Hematopoietic multipotent progenitor cell treated with erythropoietin and hydrocortisone succinate and interleukin-3 and kit ligand, for 15 days (in vitro differentiated cells): ENCODE measurements around the gene S100A13.
"Not testable (repeated sequence)": the region's sequence is repeated elsewhere in the genome, so short reads cannot be mapped to it uniquely, and the experiment has no call there.

Source experiments
- DNase-seq: peaks from one replicate; pipeline ENCODE4 v3.0.0-alpha.2; 2015; ENCODE audit warnings: low spot score

The S100A13 gene

DNA sequence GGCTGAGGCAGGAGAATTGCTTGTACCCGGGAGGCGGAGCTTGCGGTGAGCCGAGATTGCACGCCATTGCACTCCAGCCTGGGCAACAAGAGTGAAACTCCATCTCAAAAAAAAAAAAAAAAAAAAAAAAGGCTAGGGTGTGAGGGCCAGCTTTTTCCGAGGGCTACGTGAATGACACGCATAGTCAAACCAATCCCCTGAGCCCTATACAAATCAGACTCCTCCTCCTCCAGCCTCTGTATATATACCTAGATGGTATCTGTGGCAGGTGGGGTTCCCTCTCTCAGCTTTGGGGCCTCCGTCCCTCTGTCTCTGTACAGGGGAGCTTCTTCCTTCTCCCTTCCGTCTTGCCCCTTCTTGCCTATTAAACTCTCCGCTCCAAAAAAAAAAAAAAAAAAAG, 21.1 kb downstream of the S100A13 start:
- no peak for DNase-seq

- DNase-seq = no peak
Observed at GRCh38 chr1:153602749-153603148, 24.6 kb downstream of the S100A13 start.

DNA sequence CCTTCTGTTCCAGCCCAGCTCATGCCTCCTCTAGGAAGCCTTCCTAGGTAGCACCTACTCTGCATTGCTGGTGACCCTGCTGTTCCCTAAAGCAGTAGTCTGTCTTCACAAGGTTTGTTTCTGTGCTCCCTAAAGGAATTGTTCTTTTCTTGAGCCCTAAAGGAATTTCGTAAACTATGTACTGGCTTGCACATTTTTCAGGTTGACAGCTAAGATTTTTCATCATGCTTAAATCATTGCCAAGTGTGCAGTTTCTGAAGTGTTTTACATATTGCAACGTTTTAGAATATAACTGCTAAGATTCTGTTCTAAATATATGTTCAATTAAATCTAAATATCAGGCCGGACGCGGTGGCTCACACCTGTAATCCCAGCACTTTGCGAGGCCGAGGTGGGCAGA, 27.5 kb downstream of the S100A13 start:
- DNase-seq = no peak

GRCh38 chr1:153598309-153599172, 28.8 kb downstream of the S100A13 start:
- no peak for DNase-seq

DNA sequence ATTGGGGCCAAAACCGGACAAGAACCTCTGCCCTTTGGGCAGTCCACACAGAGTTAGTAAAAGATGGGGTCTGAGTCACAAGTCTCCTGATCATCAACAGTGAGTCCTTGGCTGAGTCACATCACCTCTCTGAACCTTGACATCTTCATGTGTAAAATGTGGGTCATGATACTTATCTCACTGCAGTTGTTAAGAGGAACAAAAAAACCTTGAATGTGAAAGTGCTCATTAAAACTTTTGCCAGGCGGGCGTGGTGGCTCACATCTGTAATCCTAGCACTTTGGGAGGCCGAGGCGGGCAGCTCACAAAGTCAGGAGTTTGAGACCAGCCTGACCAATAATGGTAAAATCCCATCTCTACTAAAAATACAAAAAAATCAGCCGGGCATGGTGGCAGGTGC, 30.1 kb downstream of the S100A13 start:
- no peak for DNase-seq

DNA sequence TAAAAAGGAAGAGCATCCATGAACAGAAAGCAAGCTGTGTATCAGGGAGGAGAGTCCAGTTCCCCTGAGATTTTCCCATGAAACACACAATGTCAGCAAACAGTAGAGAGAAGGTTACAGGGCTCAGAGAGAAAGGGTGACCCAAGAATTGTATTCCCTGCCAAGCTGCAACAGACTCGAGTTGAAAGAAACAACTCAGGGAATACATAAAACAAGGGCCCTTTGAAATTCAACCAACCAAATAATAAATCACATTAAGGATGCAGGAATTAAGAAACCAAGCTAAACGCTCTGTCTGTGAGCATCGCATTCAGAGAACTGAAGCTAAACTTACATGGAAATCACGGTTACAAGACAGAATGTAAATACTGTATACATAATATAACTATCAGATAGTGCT, 34.6 kb downstream of the S100A13 start:
- no peak for DNase-seq

DNA sequence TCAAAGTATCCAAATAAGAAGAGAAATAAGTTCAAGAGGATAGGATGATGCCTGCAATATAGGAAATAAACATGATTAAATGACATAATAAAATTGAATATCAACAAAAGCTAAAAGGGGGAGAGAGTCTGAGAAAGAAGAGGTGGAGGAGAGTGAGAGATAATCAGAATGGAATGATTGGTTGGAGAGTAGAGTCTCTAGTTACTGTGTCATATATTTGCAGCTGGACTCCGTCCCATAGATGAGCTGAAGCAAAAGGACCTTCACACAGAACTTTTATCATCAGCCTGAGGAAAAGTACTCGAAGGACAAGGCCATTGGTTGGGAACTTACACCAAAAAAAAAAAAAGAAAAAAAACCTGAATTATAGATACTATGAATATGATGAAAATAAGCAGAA, 38.8 kb downstream of the S100A13 start:
- DNase-seq = no peak

- DNase-seq = not testable (repeated sequence)
Observed at GRCh38 chr1:153588033-153588432, 39.3 kb downstream of the S100A13 start.

GRCh38 chr1:153587314-153587713, 40.0 kb downstream of the S100A13 start:
- no peak for DNase-seq

GRCh38 chr1:153586347-153586746, 41.0 kb downstream of the S100A13 start:
- no peak for DNase-seq

DNA sequence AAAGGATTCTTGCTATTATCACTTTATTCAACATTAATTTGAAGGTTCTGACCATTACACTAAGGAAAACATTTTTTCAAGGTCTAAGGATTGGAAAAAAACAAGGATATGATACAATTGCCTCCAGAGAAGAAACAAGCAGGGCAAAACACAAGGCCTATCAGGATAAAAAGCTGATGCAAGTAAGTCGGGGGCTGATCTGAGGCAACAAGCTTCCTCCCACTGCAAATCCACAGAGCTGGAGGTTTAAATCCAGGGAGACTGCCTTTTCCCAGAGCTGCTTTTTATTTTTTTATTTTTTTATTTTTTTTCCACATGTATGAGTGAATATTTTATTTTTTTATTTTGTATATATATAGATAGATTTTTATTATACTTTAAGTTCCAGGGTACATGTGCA, 42.3 kb downstream of the S100A13 start:
- DNase-seq = no peak

DNA sequence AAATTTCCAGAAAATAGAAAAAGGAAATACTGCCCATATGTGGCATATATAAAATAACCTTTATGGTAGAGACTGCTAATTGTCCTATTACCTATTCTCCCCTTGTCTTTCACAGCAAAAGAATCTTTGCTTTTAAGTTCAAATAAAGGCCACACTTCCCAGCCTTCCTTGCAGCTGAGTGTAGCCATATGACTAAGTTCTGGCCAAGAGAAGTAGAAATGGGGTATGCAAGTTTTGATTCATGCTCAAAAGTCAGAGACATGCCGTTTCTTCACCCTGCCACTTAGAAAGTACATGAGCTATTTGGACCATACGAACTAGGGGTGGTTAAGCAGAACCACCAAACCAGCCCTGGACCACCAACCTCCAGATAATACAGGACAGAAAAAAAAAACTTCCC, 43.3 kb downstream of the S100A13 start:
- no peak for DNase-seq

- not testable (repeated sequence) for DNase-seq
Observed at GRCh38 chr1:153583514-153583913, 43.8 kb downstream of the S100A13 start.

GRCh38 chr1:153582836-153583235, 44.5 kb downstream of the S100A13 start:
- DNase-seq = not testable (repeated sequence)

DNA sequence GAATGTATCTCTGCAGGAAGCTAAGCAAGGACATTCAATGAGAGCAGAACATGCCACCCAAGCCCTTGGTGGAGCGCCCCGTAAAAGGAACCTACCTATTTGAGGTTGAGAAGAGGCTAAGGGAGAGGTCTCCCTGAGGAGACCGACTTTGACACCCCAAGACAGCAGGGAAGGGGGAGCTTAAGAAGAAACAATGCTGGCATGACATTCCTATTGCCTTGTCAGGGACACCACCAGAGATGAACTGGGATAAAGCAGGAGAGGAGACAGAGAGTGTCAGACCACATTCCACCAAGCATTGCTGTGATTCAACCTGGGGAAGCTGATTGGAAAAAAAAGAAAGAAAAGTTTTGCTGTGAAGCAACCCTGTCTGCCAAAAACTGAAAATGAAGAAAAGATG, 48.4 kb downstream of the S100A13 start:
- no peak for DNase-seq

DNA sequence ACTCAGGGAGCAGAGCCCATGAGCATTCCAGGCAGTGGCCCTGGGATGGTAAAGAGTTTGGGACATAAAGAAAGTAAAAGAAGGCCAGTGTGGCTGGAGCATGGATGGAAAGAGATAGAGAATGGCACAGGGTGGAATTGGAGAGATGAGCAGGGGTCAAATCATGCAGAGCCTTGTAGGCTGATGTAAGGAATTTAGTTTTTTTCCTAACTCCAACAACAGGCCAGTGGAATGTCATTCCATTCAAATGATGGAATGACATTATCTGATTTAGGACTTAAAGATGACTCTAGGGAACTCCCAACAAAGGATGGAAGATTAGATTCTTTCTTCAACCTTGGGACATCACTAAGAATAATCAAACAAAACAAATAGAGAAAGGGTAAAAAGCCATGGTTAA, 48.8 kb downstream of the S100A13 start:
- no peak for DNase-seq

- no peak for DNase-seq
Observed at GRCh38 chr1:153577624-153578051, 49.7 kb downstream of the S100A13 start.

DNA sequence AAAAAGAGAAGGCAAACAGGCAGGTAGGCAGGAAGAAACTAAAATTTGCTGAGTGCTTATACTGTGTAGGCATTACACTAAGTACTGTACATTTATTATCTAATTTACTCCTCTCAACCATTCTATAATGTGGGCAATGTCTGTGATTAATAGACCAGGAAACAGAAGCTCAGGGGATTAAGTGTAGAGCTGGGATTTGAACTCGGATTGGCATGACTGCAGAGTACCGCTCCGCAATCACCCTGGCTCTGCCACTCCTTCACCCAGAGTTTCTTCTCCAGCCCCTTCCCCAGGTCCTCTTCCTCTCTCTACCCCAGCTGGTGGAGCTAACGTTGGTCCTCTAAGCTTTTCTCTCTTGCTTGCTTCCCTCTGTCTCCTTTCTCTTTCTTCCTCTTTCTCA, 50.2 kb downstream of the S100A13 start:
- DNase-seq = no peak

- not testable (repeated sequence) for DNase-seq
Observed at GRCh38 chr1:153575497-153575896, 51.8 kb downstream of the S100A13 start.

DNA sequence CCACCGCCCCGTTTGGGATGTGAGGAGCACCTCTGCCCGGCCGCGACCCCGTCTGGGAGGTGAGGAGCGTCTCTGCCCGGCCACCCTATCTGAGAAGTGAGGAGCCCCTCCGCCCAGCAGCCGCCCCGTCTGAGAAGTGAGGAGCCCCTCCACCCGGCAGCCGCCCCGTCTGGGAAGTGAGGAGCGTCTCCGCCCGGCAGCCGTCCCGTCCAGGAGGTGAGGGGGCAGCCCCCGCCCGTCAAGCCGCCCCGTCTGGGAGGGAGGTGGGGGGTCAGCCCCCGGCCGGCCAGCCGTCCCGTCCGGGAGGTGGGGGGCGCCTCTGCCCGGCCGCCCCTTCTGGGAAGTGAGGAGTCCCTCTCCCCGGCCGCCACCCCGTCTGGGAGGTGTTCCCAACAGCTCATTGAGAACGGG, 52.2 kb downstream of the S100A13 start:
- DNase-seq = not testable (repeated sequence)

GRCh38 chr1:153573351-153573750, 54.0 kb downstream of the S100A13 start:
- DNase-seq = no peak

DNA sequence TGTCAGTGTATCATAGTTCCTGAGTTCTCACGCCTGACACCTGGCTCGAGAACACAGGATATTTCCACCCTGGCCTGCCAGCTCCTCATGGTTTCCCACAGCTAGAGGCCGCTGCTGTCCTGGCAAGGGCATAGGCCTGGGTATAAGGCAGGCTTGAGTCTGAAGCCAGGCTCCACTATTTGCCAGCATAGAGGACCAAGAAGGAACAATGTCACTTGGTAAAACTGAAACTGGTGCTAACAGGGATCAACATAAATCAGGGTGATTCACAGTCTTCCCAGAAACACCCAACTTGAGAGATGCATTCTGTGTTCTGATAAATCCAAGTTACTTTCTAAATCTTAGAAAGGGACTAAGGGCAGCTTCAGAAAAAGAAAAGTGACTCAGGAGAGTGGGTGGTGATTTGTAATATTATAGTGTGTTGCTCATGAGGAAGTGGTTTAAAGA, 54.7 kb downstream of the S100A13 start:
- peak; percentile 46 for DNase-seq

- DNase-seq = no peak
Observed at GRCh38 chr1:153571706-153572105, 55.6 kb downstream of the S100A13 start.

DNA sequence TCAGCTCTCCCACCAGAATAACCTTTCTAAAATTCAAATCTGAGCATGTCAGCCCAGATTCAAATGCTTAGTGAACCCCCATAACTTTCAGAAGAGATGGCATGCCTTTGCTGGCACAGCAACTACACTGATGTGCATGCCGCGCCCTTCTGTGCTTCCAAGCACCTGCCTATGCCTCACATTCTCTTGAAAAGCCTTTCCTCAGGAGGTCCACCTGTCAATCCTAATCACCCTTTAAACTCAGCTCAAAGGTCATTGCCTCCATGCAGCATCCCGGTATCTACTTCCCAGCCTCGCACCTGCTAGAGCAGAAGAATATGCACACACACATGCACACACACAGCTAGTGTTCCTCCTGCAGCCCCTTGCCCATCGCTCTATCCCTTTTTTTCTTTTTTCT, 56.4 kb downstream of the S100A13 start:
- DNase-seq = no peak
